Liver (tissue), 3 donors: ENCODE data around the gene OR2AT4.

Experiments used
- ATF3 ChIP-seq: IDR thresholded peaks from 2 replicates; pipeline ENCODE4 v1.6.1; 2016; ENCODE audit warnings: antibody characterized with exemption
- EGR1 ChIP-seq, 2 donors: IDR thresholded peaks; 2 replicates each; pipeline ENCODE4 v1.6.1; 2016 to 2018; ENCODE audit warnings: antibody characterized with exemption in 2 of 2, low read depth in 2 of 2
- HNF4A ChIP-seq, 2 donors: conservative IDR thresholded peaks; 2 replicates each; pipeline ENCODE4 v1.6.1; 2016; ENCODE audit warnings: antibody characterized with exemption in 2 of 2, mild to moderate bottlenecking in 2 of 2
- HNF4G ChIP-seq: IDR thresholded peaks from 2 replicates; pipeline ENCODE4 v1.6.1; 2016; ENCODE audit warnings: antibody characterized with exemption
- JUND ChIP-seq, 2 donors: IDR thresholded peaks; 2 replicates each; pipeline ENCODE4 v1.6.1; 2016; ENCODE audit warnings: antibody characterized with exemption in 2 of 2
- MAX ChIP-seq: IDR thresholded peaks from 2 replicates; pipeline ENCODE4 v1.6.1; 2016; ENCODE audit warnings: antibody characterized with exemption
- RAD21 ChIP-seq, 2 donors: IDR thresholded peaks; 2 replicates each; pipeline ENCODE4 v1.6.1; 2016; ENCODE audit warnings: antibody characterized with exemption in 2 of 2, mild to moderate bottlenecking in 2 of 2
- REST ChIP-seq: IDR thresholded peaks from 2 replicates; pipeline ENCODE4 v1.6.1; 2016; ENCODE audit warnings: antibody characterized with exemption, mild to moderate bottlenecking
- SP1 ChIP-seq: IDR thresholded peaks from 2 replicates; pipeline ENCODE4 v1.6.1; 2018; ENCODE audit warnings: antibody characterized with exemption, mild to moderate bottlenecking
- TAF1 ChIP-seq: conservative IDR thresholded peaks from 2 replicates; pipeline ENCODE4 v1.6.1; 2016; ENCODE audit warnings: antibody characterized with exemption, mild to moderate bottlenecking
- YY1 ChIP-seq: IDR thresholded peaks from 2 replicates; pipeline ENCODE4 v1.6.1; 2016; ENCODE audit warnings: antibody characterized with exemption, mild to moderate bottlenecking
- TF ChIP-seq, protein P1 (sequence below): fragments of 150-350 bp; IDR thresholded peaks from 2 replicates; pipeline ENCODE4 v1.5.1; 2017; ENCODE audit warnings: improper control_type of control experiment, low read depth, low read length; ENCODE audit not compliant: missing input control
- TF ChIP-seq, protein P2 (sequence below): IDR thresholded peaks from 2 replicates; pipeline ENCODE4 v1.6.1; 2016; ENCODE audit warnings: antibody characterized with exemption
- donor health status: healthy.
- donor health status: healthy.

GRCh38 chr11:75096456-75097172 lies at the start of gene OR2AT4:
- TF ChIP-seq HNF4A (conservative IDR thresholded peaks at IDR 0.05) (no peak), SP1 (no peak), REST (no peak), ATF3 (no peak), JUND (IDR thresholded peaks at IDR 0.05) (no peak), YY1 (no peak), TAF1 (no peak), MAX (no peak), EGR1 (IDR thresholded peaks at IDR 0.05; ENCODE audit: low read depth in 2 of 2) (no peak), HNF4G (no peak), RAD21 (IDR thresholded peaks at IDR 0.05) (no peak)
- TF ChIP-seq, protein P1, sequence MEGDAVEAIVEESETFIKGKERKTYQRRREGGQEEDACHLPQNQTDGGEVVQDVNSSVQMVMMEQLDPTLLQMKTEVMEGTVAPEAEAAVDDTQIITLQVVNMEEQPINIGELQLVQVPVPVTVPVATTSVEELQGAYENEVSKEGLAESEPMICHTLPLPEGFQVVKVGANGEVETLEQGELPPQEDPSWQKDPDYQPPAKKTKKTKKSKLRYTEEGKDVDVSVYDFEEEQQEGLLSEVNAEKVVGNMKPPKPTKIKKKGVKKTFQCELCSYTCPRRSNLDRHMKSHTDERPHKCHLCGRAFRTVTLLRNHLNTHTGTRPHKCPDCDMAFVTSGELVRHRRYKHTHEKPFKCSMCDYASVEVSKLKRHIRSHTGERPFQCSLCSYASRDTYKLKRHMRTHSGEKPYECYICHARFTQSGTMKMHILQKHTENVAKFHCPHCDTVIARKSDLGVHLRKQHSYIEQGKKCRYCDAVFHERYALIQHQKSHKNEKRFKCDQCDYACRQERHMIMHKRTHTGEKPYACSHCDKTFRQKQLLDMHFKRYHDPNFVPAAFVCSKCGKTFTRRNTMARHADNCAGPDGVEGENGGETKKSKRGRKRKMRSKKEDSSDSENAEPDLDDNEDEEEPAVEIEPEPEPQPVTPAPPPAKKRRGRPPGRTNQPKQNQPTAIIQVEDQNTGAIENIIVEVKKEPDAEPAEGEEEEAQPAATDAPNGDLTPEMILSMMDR: no peak
- TF ChIP-seq, protein P2, sequence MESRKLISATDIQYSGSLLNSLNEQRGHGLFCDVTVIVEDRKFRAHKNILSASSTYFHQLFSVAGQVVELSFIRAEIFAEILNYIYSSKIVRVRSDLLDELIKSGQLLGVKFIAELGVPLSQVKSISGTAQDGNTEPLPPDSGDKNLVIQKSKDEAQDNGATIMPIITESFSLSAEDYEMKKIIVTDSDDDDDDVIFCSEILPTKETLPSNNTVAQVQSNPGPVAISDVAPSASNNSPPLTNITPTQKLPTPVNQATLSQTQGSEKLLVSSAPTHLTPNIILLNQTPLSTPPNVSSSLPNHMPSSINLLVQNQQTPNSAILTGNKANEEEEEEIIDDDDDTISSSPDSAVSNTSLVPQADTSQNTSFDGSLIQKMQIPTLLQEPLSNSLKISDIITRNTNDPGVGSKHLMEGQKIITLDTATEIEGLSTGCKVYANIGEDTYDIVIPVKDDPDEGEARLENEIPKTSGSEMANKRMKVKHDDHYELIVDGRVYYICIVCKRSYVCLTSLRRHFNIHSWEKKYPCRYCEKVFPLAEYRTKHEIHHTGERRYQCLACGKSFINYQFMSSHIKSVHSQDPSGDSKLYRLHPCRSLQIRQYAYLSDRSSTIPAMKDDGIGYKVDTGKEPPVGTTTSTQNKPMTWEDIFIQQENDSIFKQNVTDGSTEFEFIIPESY: no peak
